NB4 (cell line): ENCODE data around the gene TARDBP.

Experiments used
- MYC ChIP-seq: IDR thresholded peaks from 2 replicates; pipeline ENCODE4 v1.6.1; 2011; ENCODE audit warnings: low read depth, low read length
- POLR2A ChIP-seq: IDR thresholded peaks from 2 replicates; pipeline ENCODE4 v1.6.1; 2011; ENCODE audit warnings: mild to moderate bottlenecking; ENCODE audit not compliant: insufficient read length; ENCODE audit errors: extremely low read depth
- TF ChIP-seq, protein P1 (sequence below): IDR thresholded peaks from one replicate; pipeline ENCODE4 v1.5.1; 2012; ENCODE audit warnings: low read depth, low read length
- TF ChIP-seq, protein P2 (sequence below): IDR thresholded peaks from 2 replicates; pipeline ENCODE4 v1.6.1; 2011; ENCODE audit warnings: low read depth, low read length

DNA sequence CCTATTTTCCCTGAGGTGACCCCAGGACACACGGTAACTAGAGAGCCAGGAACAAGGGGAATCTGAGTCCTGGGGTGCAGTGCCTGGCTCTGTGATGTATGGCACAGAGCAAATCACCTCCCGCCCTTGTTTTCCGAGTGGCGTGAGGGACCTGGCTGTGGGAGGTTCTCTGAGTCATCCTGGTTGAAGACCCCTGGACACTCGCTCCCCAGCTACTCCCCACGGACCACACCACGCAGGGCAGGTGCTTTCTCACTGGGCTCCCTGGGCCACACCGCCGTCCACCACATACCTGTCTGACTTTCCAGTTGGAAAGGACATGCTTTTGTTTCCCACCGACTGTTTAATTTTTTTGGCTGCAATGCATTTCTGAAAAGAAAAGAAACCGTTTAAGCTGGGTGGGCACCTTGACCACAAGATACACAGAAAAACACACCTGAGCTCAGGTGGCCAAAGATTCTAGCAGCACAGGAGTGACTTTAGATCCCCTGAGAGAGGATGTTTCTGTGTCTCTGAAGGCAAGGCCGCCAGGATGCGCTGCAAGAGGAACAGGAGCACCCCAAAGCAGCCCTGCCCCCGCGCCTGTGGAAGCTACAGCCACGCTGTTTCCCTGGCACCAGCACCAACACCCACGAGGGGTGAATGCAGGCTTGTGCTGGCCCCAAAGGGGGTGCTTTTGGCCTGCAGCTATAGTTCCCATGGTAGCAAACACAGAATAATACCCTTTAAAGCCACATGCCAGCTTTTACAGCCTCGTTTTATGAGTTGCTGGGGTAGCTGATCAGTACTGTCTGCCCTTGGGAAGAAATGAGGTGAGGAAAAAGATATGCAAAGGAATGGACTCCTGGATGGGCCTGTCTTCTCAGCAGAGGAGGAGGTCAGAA is 55.5 kb downstream of the TARDBP start:
- TF ChIP-seq, protein P1, sequence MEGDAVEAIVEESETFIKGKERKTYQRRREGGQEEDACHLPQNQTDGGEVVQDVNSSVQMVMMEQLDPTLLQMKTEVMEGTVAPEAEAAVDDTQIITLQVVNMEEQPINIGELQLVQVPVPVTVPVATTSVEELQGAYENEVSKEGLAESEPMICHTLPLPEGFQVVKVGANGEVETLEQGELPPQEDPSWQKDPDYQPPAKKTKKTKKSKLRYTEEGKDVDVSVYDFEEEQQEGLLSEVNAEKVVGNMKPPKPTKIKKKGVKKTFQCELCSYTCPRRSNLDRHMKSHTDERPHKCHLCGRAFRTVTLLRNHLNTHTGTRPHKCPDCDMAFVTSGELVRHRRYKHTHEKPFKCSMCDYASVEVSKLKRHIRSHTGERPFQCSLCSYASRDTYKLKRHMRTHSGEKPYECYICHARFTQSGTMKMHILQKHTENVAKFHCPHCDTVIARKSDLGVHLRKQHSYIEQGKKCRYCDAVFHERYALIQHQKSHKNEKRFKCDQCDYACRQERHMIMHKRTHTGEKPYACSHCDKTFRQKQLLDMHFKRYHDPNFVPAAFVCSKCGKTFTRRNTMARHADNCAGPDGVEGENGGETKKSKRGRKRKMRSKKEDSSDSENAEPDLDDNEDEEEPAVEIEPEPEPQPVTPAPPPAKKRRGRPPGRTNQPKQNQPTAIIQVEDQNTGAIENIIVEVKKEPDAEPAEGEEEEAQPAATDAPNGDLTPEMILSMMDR, result no peak
- TF ChIP-seq POLR2A, result no peak
- TF ChIP-seq, protein P2, sequence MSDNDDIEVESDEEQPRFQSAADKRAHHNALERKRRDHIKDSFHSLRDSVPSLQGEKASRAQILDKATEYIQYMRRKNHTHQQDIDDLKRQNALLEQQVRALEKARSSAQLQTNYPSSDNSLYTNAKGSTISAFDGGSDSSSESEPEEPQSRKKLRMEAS, result no peak
- no peak for TF ChIP-seq MYC
